GM18502 (cell line): Measurements from ENCODE around the gene DYNLT3.

Experiments used
- ATAC-seq: cut with Tn5 transposase; IDR thresholded peaks from one replicate; pipeline ENCODE4 v1.9.1; 2021; ENCODE audit warnings: mild to moderate bottlenecking; ENCODE audit not compliant: unreplicated experiment, poor library complexity

DYNLT3 gene

GRCh38 chrX:37796310-37796709, 51.1 kb downstream of the DYNLT3 start:
- no peak for ATAC-seq
